Activated CD4-positive, alpha-beta T cell treated with anti-CD3 and anti-CD28 coated beads, Interleukin-2, amount 10 ng/mL, durations not matched to agents 7 days and 5 days (primary cell): ENCODE measurements around the gene UBE2U. TPM values are rescaled to one million over a fixed set of nuclear protein-coding genes. Genes with fewer than 3 reads are reported as not detected.
"Not testable (repeated sequence)": the region's sequence is repeated elsewhere in the genome, so short reads cannot be mapped to it uniquely, and the experiment has no call there.

Source experiments
- CTCF ChIA-PET: fragments of 350-600 bp; sonication (Branson Sonifier 250); formaldehyde crosslinking; loops from one replicate; lab custom pipeline; 2021; ENCODE audit warnings: antibody characterized with exemption; lab: Charles Lee
- POLR2A ChIA-PET: fragments of 350-600 bp; sonication (Branson Sonifier 250); formaldehyde crosslinking; loops from one replicate; lab custom pipeline; 2021; ENCODE audit warnings: antibody characterized with exemption; lab: Charles Lee
- DNase-seq: peaks from one replicate; pipeline ENCODE4 v3.0.0-alpha.2; 2020
- H3K27ac Mint-ChIP-seq: one replicate; pipeline ENCODE4 v1.8.0; 2021; ENCODE audit warnings: mild to moderate bottlenecking, moderate library complexity, mixed read lengths
- H3K27me3 Mint-ChIP-seq: one replicate; pipeline ENCODE4 v1.8.0; 2021; ENCODE audit warnings: mixed read lengths
- H3K36me3 Mint-ChIP-seq: one replicate; pipeline ENCODE4 v1.8.0; 2021; ENCODE audit warnings: low read depth, mixed read lengths
- H3K4me1 Mint-ChIP-seq: one replicate; pipeline ENCODE4 v1.8.0; 2021; ENCODE audit warnings: mixed read lengths
- H3K4me3 Mint-ChIP-seq: one replicate; pipeline ENCODE4 v1.8.0; 2021; ENCODE audit warnings: mild to moderate bottlenecking, moderate library complexity, mixed read lengths
- H3K9me3 Mint-ChIP-seq: one replicate; pipeline ENCODE4 v1.8.0; 2021; ENCODE audit warnings: mixed read lengths
- total RNA-seq, 2 experiments: library from RNA; stranded (reverse); gene quantifications; one replicate each; pipeline ENCODE4 v1.2.3, GENCODE V29; 2021

Gene UBE2U
- total RNA-seq, 2 experiments from 2014 or later = not detected

GRCh38 chr1:64196074-64196870 is 7.2 kb upstream of the UBE2U start:
- no peak overlapping the region for H3K4me3 Mint-ChIP-seq
- peaks cover 1% of the 10 kb centered on the region for H3K27me3 Mint-ChIP-seq
- POLR2A ChIA-PET = no interaction called here
- no peak for DNase-seq
- no peaks in the 10 kb centered on the region for H3K9me3 Mint-ChIP-seq
- CTCF ChIA-PET = no interaction called here
- H3K27ac Mint-ChIP-seq = no peak overlapping the region
- no peaks in the 10 kb centered on the region for H3K36me3 Mint-ChIP-seq
- no peaks in the 10 kb centered on the region for H3K4me1 Mint-ChIP-seq

- H3K27ac Mint-ChIP-seq = no peak overlapping the region
- H3K27me3 Mint-ChIP-seq = peaks cover 1% of the 10 kb centered on the region
- POLR2A ChIA-PET = no interaction called here
- DNase-seq = no peak
- H3K4me1 Mint-ChIP-seq = no peaks in the 10 kb centered on the region
- H3K36me3 Mint-ChIP-seq = no peaks in the 10 kb centered on the region
- CTCF ChIA-PET = no interaction called here
- no peaks in the 10 kb centered on the region for H3K9me3 Mint-ChIP-seq
- no peak overlapping the region for H3K4me3 Mint-ChIP-seq
Observed at GRCh38 chr1:64197076-64197475, 6.3 kb upstream of the UBE2U start.

GRCh38 chr1:64199154-64199553 is 4.3 kb upstream of the UBE2U start:
- Mint-ChIP-seq H3K36me3 (no peaks in the 10 kb centered on the region), H3K27me3 (peaks cover 1% of the 10 kb centered on the region), H3K9me3 (no peaks in the 10 kb centered on the region), H3K4me3 (no peak overlapping the region), H3K27ac (no peak overlapping the region), H3K4me1 (no peaks in the 10 kb centered on the region)
- no peak for DNase-seq
- CTCF ChIA-PET = no interaction called here
- POLR2A ChIA-PET = interaction anchor here (0.6 kb wide), 1 partner anchor 620 kb away, joined by 3 read pairs; no protein-coding TSS in a partner anchor

DNA sequence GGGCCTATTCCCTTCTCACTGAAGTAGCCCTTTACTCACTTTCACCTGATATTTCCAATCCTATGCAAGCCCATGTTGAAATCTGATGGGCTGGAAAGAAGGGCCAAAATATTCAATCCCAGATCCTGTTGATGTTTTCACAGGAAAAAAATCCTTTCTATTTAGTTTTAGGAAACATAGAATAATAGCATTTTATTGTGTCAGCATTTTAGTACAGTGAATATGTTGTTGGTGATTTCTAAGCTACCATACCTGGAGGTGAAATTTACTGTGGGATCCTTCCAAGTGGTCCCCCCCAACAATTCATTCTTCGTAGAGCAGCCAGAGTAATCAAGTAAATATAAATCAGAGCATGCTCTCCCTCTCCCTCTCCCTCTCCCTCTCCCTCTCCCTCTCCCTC is 3.4 kb upstream of the UBE2U start:
- H3K4me1 Mint-ChIP-seq = no peaks in the 10 kb centered on the region
- H3K27me3 Mint-ChIP-seq = peaks cover 1% of the 10 kb centered on the region
- no peak overlapping the region for H3K27ac Mint-ChIP-seq
- H3K9me3 Mint-ChIP-seq = no peaks in the 10 kb centered on the region
- DNase-seq = no peak
- ChIA-PET CTCF (no interaction called here), POLR2A (no interaction called here)
- no peak overlapping the region for H3K4me3 Mint-ChIP-seq
- no peaks in the 10 kb centered on the region for H3K36me3 Mint-ChIP-seq

DNA sequence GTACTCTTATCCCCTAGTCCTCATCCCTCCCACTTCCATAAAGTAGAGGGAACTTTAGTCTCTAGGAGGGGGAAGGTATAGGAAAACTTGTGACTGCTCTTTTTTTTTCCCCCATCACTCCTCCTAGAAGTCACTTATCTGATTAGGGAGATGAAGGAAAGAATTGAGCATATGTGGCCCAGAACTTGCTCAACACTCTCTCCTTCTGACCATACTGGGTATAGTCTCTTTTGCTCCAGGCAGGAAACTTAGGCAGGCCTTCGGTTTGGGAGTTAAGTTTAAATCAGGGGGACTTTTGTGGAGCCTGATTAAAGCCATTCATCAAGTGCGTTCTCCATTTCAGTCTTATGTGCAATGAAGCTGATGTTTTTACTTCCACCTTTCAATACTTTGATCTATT is 5.8 kb downstream of the UBE2U start:
- H3K4me3 Mint-ChIP-seq = no peak overlapping the region
- H3K9me3 Mint-ChIP-seq = no peaks in the 10 kb centered on the region
- no peaks in the 10 kb centered on the region for H3K4me1 Mint-ChIP-seq
- H3K36me3 Mint-ChIP-seq = no peaks in the 10 kb centered on the region
- CTCF ChIA-PET = no interaction called here
- DNase-seq = no peak
- POLR2A ChIA-PET = no interaction called here
- H3K27me3 Mint-ChIP-seq = peaks cover 19% of the 10 kb centered on the region
- H3K27ac Mint-ChIP-seq = no peak overlapping the region

DNA sequence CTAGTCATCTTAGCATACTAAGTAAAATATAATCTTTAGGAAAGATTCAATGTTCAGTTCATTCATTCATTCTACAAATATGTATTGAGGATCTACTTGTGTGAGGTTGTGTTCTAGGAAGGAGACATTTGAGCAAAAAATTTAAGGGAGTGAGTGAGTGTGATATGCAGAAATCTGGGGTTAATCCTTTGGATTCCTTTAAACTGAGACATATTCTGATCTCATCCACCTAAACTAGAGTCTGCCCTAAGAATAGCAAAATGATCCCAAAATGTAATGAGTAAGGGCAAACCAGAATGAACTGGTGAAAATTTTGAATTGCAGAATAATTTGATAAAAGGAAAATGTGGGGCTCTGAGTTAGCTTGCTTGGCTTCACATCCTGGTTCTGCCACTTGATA is 8.6 kb downstream of the UBE2U start:
- Mint-ChIP-seq H3K27me3 (peaks cover 20% of the 10 kb centered on the region), H3K9me3 (no peaks in the 10 kb centered on the region), H3K36me3 (no peaks in the 10 kb centered on the region), H3K4me3 (no peak overlapping the region), H3K4me1 (no peaks in the 10 kb centered on the region), H3K27ac (no peak overlapping the region)
- ChIA-PET CTCF (no interaction called here), POLR2A (no interaction called here)
- DNase-seq = no peak

DNA sequence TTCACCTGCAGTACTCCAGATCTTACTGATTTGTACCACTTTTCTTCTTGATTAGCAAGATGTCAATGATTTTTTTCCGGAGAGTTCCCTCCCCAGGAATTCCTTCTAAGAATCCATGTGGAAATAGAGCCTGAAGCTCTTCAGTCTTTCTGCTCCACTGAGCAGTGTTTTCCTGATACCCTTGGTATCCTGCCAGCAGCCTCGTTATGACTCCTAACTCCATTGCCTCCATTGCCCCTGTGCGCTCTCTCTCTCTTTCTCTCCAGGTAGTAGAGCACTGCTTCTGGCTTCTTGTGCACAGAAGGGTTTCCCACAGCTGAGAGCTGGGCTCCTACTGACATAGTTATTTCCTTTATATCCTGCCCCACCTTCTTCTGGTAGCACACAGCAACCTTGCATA is 12.2 kb downstream of the UBE2U start:
- H3K27ac Mint-ChIP-seq = no peak overlapping the region
- H3K4me1 Mint-ChIP-seq = no peaks in the 10 kb centered on the region
- CTCF ChIA-PET = interaction anchor here (0.7 kb wide), 1 partner anchor 566 kb away, joined by 3 read pairs; no protein-coding TSS in a partner anchor

DNA sequence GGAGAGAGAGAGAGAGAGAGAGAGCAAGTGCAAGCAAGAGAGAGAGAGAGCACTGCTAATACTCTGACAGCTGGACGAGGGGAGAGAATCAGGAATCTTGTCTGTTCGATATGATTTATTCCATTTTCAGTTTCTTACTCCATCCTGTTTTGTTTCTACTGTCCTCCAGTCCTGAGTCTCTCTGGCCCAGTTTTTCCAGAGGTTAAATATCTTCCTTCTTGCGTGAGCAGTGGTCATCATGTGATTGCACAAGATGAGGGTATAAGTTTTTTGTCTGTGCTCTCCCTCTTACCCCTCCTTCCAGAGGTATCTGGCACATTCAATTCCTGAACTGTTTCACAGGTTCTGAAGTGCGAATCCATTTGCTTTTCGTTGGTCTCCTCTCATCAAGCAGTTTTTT is 16.8 kb downstream of the UBE2U start:
- no peak overlapping the region for H3K4me3 Mint-ChIP-seq
- no peaks in the 10 kb centered on the region for H3K9me3 Mint-ChIP-seq
- peaks cover 24% of the 10 kb centered on the region for H3K27me3 Mint-ChIP-seq
- peaks cover 9% of the 10 kb centered on the region for H3K4me1 Mint-ChIP-seq
- ChIA-PET CTCF (no interaction called here), POLR2A (no interaction called here)
- no peak overlapping the region for H3K27ac Mint-ChIP-seq
- no peak for DNase-seq
- no peaks in the 10 kb centered on the region for H3K36me3 Mint-ChIP-seq

More for the DNA sequence above, 12.2 kb downstream of the UBE2U start:
- Mint-ChIP-seq H3K27me3 (peaks cover 40% of the 10 kb centered on the region), H3K4me3 (no peak overlapping the region), H3K9me3 (no peaks in the 10 kb centered on the region), H3K36me3 (no peaks in the 10 kb centered on the region)
- POLR2A ChIA-PET = no interaction called here
- DNase-seq = no peak

DNA sequence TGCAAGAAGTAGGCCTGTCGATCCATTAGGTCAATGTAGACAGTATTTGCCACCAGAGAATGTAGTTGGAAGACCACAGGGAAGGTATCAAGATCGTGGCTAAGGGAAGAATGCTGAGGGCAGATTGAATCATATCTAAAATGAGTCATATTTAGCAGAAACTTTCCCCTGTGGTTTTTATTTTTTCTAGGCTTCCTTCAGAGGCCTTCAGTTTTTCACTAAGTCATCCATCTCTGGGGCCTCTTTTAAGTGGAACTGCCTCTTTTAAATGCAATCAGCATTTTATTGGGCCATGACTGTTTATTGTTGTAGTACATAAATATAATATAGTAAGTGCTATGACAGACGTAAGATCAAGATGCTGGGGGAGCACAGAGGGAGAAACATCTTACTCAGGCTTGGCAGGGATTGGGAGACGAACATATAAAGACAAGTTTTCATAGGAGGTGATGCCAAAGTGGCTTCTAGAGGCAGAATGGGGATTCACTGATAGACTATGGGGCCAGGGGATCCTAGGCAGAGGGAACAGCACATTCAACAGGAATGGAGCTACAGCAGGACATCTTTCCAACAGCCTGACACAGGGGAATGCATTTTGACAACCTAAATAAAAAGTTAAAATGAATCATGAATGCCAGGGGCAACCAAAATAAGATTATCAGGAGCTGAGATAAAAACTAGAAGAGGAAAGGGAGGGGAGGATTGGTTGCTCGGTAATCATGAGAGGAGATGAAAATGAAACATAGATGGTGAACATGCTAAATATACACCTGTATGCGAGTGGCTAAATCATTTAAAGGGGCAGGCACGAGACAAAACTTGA is 20.1 kb downstream of the UBE2U start:
- Mint-ChIP-seq H3K4me3 (no peak overlapping the region), H3K27ac (peak overlapping the region; percentile 3)

GRCh38 chr1:64224236-64224635 is 20.8 kb downstream of the UBE2U start:
- H3K4me1 Mint-ChIP-seq, H3K4me3 Mint-ChIP-seq, H3K36me3 Mint-ChIP-seq, DNase-seq, POLR2A ChIA-PET, H3K9me3 Mint-ChIP-seq, H3K27ac Mint-ChIP-seq, CTCF ChIA-PET: not testable (repeated sequence)
- H3K27me3 Mint-ChIP-seq = peaks cover 13% of the 10 kb centered on the region

More for the DNA sequence above, 20.1 kb downstream of the UBE2U start:
- ChIA-PET CTCF (no interaction called here), POLR2A (no interaction called here)
- Mint-ChIP-seq H3K27me3 (peaks cover 18% of the 10 kb centered on the region), H3K9me3 (no peaks in the 10 kb centered on the region), H3K4me1 (peaks cover 9% of the 10 kb centered on the region), H3K36me3 (no peaks in the 10 kb centered on the region)
- DNase-seq = no peak

GRCh38 chr1:64228167-64228957 is 24.9 kb downstream of the UBE2U start:
- H3K4me1 Mint-ChIP-seq = peaks cover 6% of the 10 kb centered on the region
- H3K4me3 Mint-ChIP-seq = no peak overlapping the region
- no peaks in the 10 kb centered on the region for H3K36me3 Mint-ChIP-seq
- POLR2A ChIA-PET = no interaction called here
- peaks cover 20% of the 10 kb centered on the region for H3K27me3 Mint-ChIP-seq
- CTCF ChIA-PET = interaction anchor here (0.7 to 1.2 kb wide), 2 partner anchors 10 to 144 kb away, joined by 3 read pairs; no protein-coding TSS in a partner anchor
- DNase-seq = no peak
- no peaks in the 10 kb centered on the region for H3K9me3 Mint-ChIP-seq
- no peak overlapping the region for H3K27ac Mint-ChIP-seq

- H3K36me3 Mint-ChIP-seq = no peaks in the 10 kb centered on the region
- no peaks in the 10 kb centered on the region for H3K4me1 Mint-ChIP-seq
- DNase-seq = no peak
- no peak overlapping the region for H3K4me3 Mint-ChIP-seq
- H3K27ac Mint-ChIP-seq = no peak overlapping the region
- POLR2A ChIA-PET = no interaction called here
- H3K27me3 Mint-ChIP-seq = peaks cover 27% of the 10 kb centered on the region
- CTCF ChIA-PET = interaction anchor here (0.7 kb wide), 1 partner anchor 22 kb away, joined by 4 read pairs; no protein-coding TSS in a partner anchor
- H3K9me3 Mint-ChIP-seq = no peaks in the 10 kb centered on the region
Observed at GRCh38 chr1:64229307-64229706, 25.9 kb downstream of the UBE2U start.
